Measurements from ENCODE around the gene CALML6. TPM values are rescaled to one million over a fixed set of nuclear protein-coding genes. Genes with fewer than 3 reads are reported as not detected.

The CALML6 gene
- total and polyA plus RNA-seq, 2 of the 8 experiments (the other 6 are each of a cell fraction or from before 2014, with no cell fraction given): 0.54 to 1.3 TPM

DNA sequence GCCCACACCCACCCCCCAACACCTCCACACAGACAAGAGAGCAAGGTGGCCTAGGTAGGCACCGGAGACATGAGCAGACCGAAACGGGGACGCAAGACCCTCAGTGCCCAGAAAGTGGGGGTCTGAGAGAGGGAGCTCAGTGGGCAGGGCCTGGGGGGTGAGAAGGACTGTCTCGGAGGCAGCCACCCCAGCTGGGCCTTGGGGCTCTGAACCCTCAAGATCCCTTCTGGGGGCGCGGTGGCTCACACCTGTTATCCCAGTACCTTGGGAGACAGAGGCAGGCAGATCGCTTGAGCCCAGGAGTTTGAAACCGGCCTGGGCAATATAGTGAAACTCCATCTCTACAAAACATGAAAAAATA lies 15.1 kb upstream of the CALML6 start (continued):
- TF ChIP-seq, protein P1, sequence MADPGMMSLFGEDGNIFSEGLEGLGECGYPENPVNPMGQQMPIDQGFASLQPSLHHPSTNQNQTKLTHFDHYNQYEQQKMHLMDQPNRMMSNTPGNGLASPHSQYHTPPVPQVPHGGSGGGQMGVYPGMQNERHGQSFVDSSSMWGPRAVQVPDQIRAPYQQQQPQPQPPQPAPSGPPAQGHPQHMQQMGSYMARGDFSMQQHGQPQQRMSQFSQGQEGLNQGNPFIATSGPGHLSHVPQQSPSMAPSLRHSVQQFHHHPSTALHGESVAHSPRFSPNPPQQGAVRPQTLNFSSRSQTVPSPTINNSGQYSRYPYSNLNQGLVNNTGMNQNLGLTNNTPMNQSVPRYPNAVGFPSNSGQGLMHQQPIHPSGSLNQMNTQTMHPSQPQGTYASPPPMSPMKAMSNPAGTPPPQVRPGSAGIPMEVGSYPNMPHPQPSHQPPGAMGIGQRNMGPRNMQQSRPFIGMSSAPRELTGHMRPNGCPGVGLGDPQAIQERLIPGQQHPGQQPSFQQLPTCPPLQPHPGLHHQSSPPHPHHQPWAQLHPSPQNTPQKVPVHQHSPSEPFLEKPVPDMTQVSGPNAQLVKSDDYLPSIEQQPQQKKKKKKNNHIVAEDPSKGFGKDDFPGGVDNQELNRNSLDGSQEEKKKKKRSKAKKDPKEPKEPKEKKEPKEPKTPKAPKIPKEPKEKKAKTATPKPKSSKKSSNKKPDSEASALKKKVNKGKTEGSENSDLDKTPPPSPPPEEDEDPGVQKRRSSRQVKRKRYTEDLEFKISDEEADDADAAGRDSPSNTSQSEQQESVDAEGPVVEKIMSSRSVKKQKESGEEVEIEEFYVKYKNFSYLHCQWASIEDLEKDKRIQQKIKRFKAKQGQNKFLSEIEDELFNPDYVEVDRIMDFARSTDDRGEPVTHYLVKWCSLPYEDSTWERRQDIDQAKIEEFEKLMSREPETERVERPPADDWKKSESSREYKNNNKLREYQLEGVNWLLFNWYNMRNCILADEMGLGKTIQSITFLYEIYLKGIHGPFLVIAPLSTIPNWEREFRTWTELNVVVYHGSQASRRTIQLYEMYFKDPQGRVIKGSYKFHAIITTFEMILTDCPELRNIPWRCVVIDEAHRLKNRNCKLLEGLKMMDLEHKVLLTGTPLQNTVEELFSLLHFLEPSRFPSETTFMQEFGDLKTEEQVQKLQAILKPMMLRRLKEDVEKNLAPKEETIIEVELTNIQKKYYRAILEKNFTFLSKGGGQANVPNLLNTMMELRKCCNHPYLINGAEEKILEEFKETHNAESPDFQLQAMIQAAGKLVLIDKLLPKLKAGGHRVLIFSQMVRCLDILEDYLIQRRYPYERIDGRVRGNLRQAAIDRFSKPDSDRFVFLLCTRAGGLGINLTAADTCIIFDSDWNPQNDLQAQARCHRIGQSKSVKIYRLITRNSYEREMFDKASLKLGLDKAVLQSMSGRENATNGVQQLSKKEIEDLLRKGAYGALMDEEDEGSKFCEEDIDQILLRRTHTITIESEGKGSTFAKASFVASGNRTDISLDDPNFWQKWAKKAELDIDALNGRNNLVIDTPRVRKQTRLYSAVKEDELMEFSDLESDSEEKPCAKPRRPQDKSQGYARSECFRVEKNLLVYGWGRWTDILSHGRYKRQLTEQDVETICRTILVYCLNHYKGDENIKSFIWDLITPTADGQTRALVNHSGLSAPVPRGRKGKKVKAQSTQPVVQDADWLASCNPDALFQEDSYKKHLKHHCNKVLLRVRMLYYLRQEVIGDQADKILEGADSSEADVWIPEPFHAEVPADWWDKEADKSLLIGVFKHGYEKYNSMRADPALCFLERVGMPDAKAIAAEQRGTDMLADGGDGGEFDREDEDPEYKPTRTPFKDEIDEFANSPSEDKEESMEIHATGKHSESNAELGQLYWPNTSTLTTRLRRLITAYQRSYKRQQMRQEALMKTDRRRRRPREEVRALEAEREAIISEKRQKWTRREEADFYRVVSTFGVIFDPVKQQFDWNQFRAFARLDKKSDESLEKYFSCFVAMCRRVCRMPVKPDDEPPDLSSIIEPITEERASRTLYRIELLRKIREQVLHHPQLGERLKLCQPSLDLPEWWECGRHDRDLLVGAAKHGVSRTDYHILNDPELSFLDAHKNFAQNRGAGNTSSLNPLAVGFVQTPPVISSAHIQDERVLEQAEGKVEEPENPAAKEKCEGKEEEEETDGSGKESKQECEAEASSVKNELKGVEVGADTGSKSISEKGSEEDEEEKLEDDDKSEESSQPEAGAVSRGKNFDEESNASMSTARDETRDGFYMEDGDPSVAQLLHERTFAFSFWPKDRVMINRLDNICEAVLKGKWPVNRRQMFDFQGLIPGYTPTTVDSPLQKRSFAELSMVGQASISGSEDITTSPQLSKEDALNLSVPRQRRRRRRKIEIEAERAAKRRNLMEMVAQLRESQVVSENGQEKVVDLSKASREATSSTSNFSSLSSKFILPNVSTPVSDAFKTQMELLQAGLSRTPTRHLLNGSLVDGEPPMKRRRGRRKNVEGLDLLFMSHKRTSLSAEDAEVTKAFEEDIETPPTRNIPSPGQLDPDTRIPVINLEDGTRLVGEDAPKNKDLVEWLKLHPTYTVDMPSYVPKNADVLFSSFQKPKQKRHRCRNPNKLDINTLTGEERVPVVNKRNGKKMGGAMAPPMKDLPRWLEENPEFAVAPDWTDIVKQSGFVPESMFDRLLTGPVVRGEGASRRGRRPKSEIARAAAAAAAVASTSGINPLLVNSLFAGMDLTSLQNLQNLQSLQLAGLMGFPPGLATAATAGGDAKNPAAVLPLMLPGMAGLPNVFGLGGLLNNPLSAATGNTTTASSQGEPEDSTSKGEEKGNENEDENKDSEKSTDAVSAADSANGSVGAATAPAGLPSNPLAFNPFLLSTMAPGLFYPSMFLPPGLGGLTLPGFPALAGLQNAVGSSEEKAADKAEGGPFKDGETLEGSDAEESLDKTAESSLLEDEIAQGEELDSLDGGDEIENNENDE (IDR thresholded peaks at IDR 0.05; ENCODE audit: insufficient replicate concordance, low read length): no peak
- TF ChIP-seq SUZ12 (IDR thresholded peaks at IDR 0.05; ENCODE audit: low read length): no peak
- TF ChIP-seq, protein P2, sequence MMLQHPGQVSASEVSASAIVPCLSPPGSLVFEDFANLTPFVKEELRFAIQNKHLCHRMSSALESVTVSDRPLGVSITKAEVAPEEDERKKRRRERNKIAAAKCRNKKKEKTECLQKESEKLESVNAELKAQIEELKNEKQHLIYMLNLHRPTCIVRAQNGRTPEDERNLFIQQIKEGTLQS (IDR thresholded peaks at IDR 0.05; ENCODE audit: insufficient read depth, low read depth, low read length): no peak
- no peak for TF ChIP-seq KDM5A (IDR thresholded peaks at IDR 0.05; ENCODE audit: low read length)
- no peak for TF ChIP-seq KDM1A (IDR thresholded peaks at IDR 0.05; ENCODE audit: borderline replicate concordance, low read length)
- TF ChIP-seq GABPA (IDR thresholded peaks at IDR 0.05; ENCODE audit: borderline replicate concordance, insufficient read depth, low read length): no peak
- no peak for TF ChIP-seq RBBP5 (IDR thresholded peaks at IDR 0.05; ENCODE audit: borderline replicate concordance, low read depth, low read length)
- no peak for TF ChIP-seq TBP (IDR thresholded peaks at IDR 0.05; ENCODE audit: low read depth, low read length)
- no peak for TF ChIP-seq CTBP2 (IDR thresholded peaks at IDR 0.05; ENCODE audit: borderline replicate concordance, insufficient read depth, insufficient read length, low read length)
